Neural progenitor cell (in vitro differentiated cells): ENCODE results near the gene CORO6. TPM values are rescaled to one million over a fixed set of nuclear protein-coding genes. Genes with fewer than 3 reads are reported as not detected.

Experiments
- DNase-seq: peaks from one replicate; pipeline ENCODE4 v3.0.0-alpha.2; 2016; ENCODE audit warnings: low spot score
- H2AFZ ChIP-seq: fragments of 200-600 bp; sonication (generic); replicated peaks from 2 replicates; pipeline ENCODE4 v1.6.1; 2016; ENCODE audit warnings: antibody characterized with exemption
- H3F3A ChIP-seq: fragments of 200-600 bp; sonication (generic); 2 replicates; pipeline ENCODE4 v1.6.1; 2016; ENCODE audit warnings: antibody characterized with exemption, low read depth
- H3K27ac ChIP-seq: fragments of 200-600 bp; sonication (generic); 2 replicates; pipeline ENCODE4 v1.5.1; 2016; ENCODE audit warnings: mild to moderate bottlenecking
- H3K27me3 ChIP-seq: fragments of 200-600 bp; sonication (generic); 2 replicates; pipeline ENCODE4 v1.6.1; 2016; ENCODE audit warnings: mild to moderate bottlenecking, moderate library complexity
- H3K36me3 ChIP-seq: fragments of 200-600 bp; sonication (generic); 2 replicates; pipeline ENCODE4 v1.5.1; 2016
- H3K4me1 ChIP-seq: fragments of 200-600 bp; sonication (generic); 2 replicates; pipeline ENCODE4 v1.6.1; 2016; ENCODE audit warnings: mixed run types
- H3K4me2 ChIP-seq: fragments of 200-600 bp; sonication (generic); 2 replicates; pipeline ENCODE4 v1.6.1; 2016
- H3K4me3 ChIP-seq: fragments of 200-600 bp; sonication (generic); 2 replicates; pipeline ENCODE4 v1.5.1; 2016
- H3K79me2 ChIP-seq: fragments of 200-600 bp; sonication (generic); 2 replicates; pipeline ENCODE4 v1.6.1; 2016; ENCODE audit warnings: low read depth
- H3K9ac ChIP-seq: fragments of 200-600 bp; sonication (generic); 2 replicates; pipeline ENCODE4 v1.6.1; 2016
- H3K9me3 ChIP-seq: fragments of 200-600 bp; sonication (generic); 2 replicates; pipeline ENCODE4 v1.5.1; 2016; ENCODE audit warnings: low read depth
- H4K20me1 ChIP-seq: fragments of 200-600 bp; sonication (generic); 2 replicates; pipeline ENCODE4 v1.6.1; 2016; ENCODE audit warnings: low read depth
- H3K27ac Mint-ChIP-seq: 3 replicates; pipeline ENCODE4 v1.8.0; 2021; ENCODE audit warnings: mixed read lengths
- H3K27me3 Mint-ChIP-seq: 2 replicates; pipeline ENCODE4 v1.8.0; 2022; ENCODE audit warnings: low read depth, mild to moderate bottlenecking, inconsistent platforms, moderate library complexity, mixed read lengths; ENCODE audit not compliant: insufficient read depth
- H3K36me3 Mint-ChIP-seq: 3 replicates; pipeline ENCODE4 v1.8.0; 2021; ENCODE audit warnings: mixed read lengths
- H3K4me1 Mint-ChIP-seq: 3 replicates; pipeline ENCODE4 v1.8.0; 2021; ENCODE audit warnings: mixed read lengths
- H3K4me3 Mint-ChIP-seq: 3 replicates; pipeline ENCODE4 v1.8.0; 2021; ENCODE audit warnings: mild to moderate bottlenecking, moderate library complexity, mixed read lengths
- H3K9me3 Mint-ChIP-seq: 3 replicates; pipeline ENCODE4 v1.8.0; 2020; ENCODE audit warnings: mixed read lengths
- CTCF ChIP-seq: fragments of 200-600 bp; sonication (generic); IDR thresholded peaks from 2 replicates; pipeline ENCODE4 v1.5.1; 2017; ENCODE audit warnings: antibody characterized with exemption, mild to moderate bottlenecking
- EZH2 ChIP-seq: fragments of 200-600 bp; sonication (generic); IDR thresholded peaks from 2 replicates; pipeline ENCODE4 v1.6.1; 2017; ENCODE audit warnings: antibody characterized with exemption, mild to moderate bottlenecking, moderate library complexity
- EZH2phosphoT487 ChIP-seq: fragments of 200-600 bp; sonication (generic); IDR thresholded peaks from 2 replicates; pipeline ENCODE4 v1.6.1; 2017; ENCODE audit warnings: antibody characterized with exemption
- total RNA-seq: library from RNA; depleted of rRNA; stranded (reverse); fragments of >200 nt; gene quantifications from 2 replicates; pipeline ENCODE4 v1.2.3, GENCODE V29; 2015; ENCODE audit warnings: low replicate concordance

The CORO6 gene
- total RNA-seq, 1 donor from 2014 or later, result 3.9 TPM

DNA sequence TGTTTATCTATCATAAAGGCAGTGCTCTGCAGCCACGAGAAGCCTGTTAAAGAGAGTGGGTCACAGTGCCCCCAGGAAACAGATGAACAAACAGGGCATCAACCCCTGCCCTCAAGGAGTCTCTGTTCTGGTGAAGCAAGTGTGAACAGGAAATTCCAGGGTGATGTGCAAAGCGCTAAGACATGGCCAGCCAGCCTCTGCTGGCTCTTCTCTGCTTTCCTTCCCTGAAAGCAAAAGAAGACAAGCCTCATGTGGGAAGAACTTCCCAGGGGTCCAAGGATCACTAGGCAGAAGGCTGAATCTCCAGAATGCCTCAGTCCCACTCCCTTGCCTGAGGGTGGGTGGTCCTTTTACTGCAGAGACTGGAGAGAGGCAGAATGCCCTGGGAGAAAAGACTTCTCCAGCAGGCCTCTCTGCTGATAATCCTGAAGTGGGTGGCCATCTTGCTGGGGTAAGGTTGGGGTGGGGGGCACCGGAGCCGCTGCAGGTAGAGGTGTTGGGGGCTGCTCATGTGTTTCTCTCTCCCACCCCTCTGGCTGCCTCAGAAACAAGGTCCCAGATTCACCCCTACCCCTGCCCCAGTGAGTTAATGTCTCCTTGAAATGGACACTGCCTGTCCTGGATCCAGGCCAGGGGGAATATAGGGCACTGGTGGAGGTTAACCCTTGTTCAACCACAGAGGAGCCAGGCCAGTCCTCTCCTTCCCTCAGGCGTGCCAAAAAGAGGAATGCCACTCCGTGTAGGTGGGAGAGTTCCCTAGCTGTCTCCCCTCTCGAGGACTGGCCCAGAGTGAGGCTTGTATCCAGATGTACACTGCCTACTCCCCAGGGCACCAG, 27.4 kb downstream of the CORO6 start:
- Histone ChIP-seq H3K27ac (no peak overlapping the region), H3K9ac (no peak overlapping the region), H3F3A (peaks cover 55% of the 10 kb centered on the region), H3K4me3 (no peak overlapping the region), H3K4me2 (peak overlapping the region; percentile 98), H3K4me1 (peaks cover 65% of the 10 kb centered on the region), H3K79me2 (peaks cover 34% of the 10 kb centered on the region), H4K20me1 (peaks cover 34% of the 10 kb centered on the region), H3K27me3 (no peaks in the 10 kb centered on the region), H3K9me3 (no peaks in the 10 kb centered on the region), H2AFZ (no peak overlapping the region), H3K36me3 (no peaks in the 10 kb centered on the region)
- peaks cover 61% of the 10 kb centered on the region for H3K4me1 Mint-ChIP-seq
- H3K36me3 Mint-ChIP-seq, result no peaks in the 10 kb centered on the region
- H3K9me3 Mint-ChIP-seq, result no peaks in the 10 kb centered on the region
- DNase-seq, result peak; percentile 46
- peaks cover 14% of the 10 kb centered on the region for H3K27me3 Mint-ChIP-seq
- H3K4me3 Mint-ChIP-seq, result peak overlapping the region; percentile 86
- no peak for TF ChIP-seq EZH2
- TF ChIP-seq CTCF, result no peak
- no peak for TF ChIP-seq EZH2phosphoT487
- no peak overlapping the region for H3K27ac Mint-ChIP-seq

GRCh38 chr17:29594519-29595090, 28.1 kb downstream of the CORO6 start:
- Mint-ChIP-seq H3K9me3 (no peaks in the 10 kb centered on the region), H3K4me3 (peak overlapping the region; percentile 86), H3K27me3 (peaks cover 14% of the 10 kb centered on the region), H3K27ac (no peak overlapping the region), H3K36me3 (no peaks in the 10 kb centered on the region), H3K4me1 (peaks cover 62% of the 10 kb centered on the region)
- peaks cover 72% of the 10 kb centered on the region for H3K4me1 ChIP-seq
- no peaks in the 10 kb centered on the region for H3K27me3 ChIP-seq
- TF ChIP-seq CTCF (no peak), EZH2 (no peak), EZH2phosphoT487 (no peak)
- peak overlapping the region; percentile 71 for H3K4me3 ChIP-seq
- H4K20me1 ChIP-seq, result peaks cover 34% of the 10 kb centered on the region
- peaks cover 58% of the 10 kb centered on the region for H3F3A ChIP-seq
- H3K4me2 ChIP-seq, result peak overlapping the region; percentile 98
- H3K9ac ChIP-seq, result no peak overlapping the region
- H3K36me3 ChIP-seq, result no peaks in the 10 kb centered on the region
- no peak for DNase-seq
- H3K27ac ChIP-seq, result no peak overlapping the region
- no peaks in the 10 kb centered on the region for H3K9me3 ChIP-seq
- H2AFZ ChIP-seq, result no peak overlapping the region
- peaks cover 29% of the 10 kb centered on the region for H3K79me2 ChIP-seq

DNA sequence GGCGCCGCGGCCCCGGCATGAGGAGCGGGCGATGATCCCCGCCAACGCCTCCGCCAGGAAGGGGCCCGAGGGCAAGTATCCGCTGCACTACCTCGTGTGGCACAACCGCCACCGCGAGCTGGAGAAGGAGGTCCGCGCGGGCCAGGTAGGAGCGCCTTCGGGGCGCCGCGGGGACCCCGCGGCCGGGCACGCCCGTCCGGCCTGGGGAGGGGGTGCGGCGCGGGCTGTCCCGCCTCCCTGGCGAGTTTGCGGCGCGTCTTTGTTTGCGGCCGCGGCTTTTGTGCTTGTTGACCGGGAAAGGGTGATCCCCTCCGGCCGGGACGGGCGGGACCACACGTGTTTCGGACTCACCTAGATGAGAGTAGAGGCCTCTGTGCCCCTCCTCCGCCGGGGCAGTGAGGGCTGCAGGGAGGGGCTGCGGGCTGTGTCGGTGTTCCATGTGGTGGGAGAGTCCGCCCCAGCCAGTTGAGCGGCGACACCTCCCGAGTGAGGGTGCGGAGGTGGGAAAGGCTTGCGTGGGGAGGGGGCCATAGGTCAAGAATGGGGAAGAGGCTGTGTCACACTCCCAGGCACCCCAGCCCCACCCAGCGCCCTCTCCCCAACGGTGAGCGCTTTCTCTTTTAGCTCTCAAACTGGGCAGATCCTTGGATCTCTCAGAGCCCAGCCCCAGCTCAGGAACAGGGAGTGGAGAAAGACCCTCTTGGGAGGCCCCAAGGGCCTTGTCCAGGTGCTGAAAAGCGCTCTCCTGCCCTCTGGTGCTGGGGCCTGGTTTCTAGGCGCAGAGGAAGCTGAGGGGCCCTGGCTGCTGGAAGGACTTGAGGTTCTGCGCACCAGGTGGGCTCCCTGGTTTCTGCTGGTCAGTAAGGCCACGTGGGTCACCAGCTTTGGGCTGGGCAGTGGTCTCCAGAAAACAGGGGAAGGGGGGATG, 28.9 kb downstream of the CORO6 start:
- Histone ChIP-seq H3K9ac (no peak overlapping the region), H3K36me3 (no peaks in the 10 kb centered on the region), H4K20me1 (peaks cover 36% of the 10 kb centered on the region), H3K79me2 (peaks cover 23% of the 10 kb centered on the region), H3K4me3 (peak overlapping the region; percentile 71), H3K4me2 (peak overlapping the region; percentile 98), H3K9me3 (no peaks in the 10 kb centered on the region), H3K27ac (no peak overlapping the region), H3F3A (peaks cover 58% of the 10 kb centered on the region), H3K4me1 (peaks cover 66% of the 10 kb centered on the region), H2AFZ (peak overlapping the region; percentile 79), H3K27me3 (no peaks in the 10 kb centered on the region)
- H3K9me3 Mint-ChIP-seq, result no peaks in the 10 kb centered on the region
- TF ChIP-seq EZH2phosphoT487 (no peak), CTCF (peak; percentile 42), EZH2 (no peak)
- H3K27ac Mint-ChIP-seq, result no peak overlapping the region
- peaks cover 13% of the 10 kb centered on the region for H3K27me3 Mint-ChIP-seq
- DNase-seq, result peak; percentile 89
- peaks cover 57% of the 10 kb centered on the region for H3K4me1 Mint-ChIP-seq
- H3K36me3 Mint-ChIP-seq, result no peaks in the 10 kb centered on the region
- H3K4me3 Mint-ChIP-seq, result peak overlapping the region; percentile 86
